ENCODE data around the gene CELSR2.

GRCh38 chr1:109239409-109240068 is 9.8 kb upstream of the CELSR2 start:
- no peak for TF ChIP-seq CTCF (IDR thresholded peaks at IDR 0.05)
- no peak for TF ChIP-seq POLR2A (IDR thresholded peaks at IDR 0.05)
- TF ChIP-seq EP300 (IDR thresholded peaks at IDR 0.05), result no peak
